OCI-LY1 (cell line): Measurements from ENCODE around the gene GYPA.
"Not testable (repeated sequence)": the region's sequence is repeated elsewhere in the genome, so short reads cannot be mapped to it uniquely, and the experiment has no call there.

Source experiments
- EZH2 ChIP-seq: fragments of 200-600 bp; sonication (generic), shearing (Covaris generic); IDR thresholded peaks from 2 replicates; pipeline ENCODE4 v1.8.0; 2017; ENCODE audit warnings: borderline replicate concordance, mixed run types, mild to moderate bottlenecking, antibody characterized with exemption, low read length, moderate library complexity, mixed read lengths
- TF ChIP-seq, protein P1 (sequence below): fragments of 200-600 bp; sonication (generic), shearing (Covaris generic); IDR thresholded peaks from 2 replicates; pipeline ENCODE4 v1.5.1; 2017; ENCODE audit warnings: mild to moderate bottlenecking, antibody characterized with exemption, low read length, moderate library complexity, mixed read lengths

DNA sequence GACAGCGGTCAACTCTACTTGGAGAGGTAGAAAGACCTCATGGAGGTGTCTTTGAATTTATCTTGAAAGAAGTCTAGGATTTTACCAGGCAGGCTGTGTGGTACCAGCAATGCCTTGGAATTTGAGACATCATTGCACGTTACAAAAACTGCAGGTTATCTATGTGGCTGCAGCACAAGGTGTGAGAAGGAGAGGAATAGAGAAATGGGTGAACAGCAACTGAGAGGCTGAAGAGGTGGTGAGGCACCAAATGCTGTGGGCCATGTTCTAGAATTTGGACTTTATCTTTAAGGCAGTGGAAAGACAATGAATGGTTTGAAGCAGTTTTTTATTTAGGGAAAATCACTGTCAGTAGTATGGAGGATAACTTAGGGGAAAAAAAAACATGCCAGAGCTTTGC lies 15.4 kb downstream of the GYPA start:
- TF ChIP-seq, protein P1, sequence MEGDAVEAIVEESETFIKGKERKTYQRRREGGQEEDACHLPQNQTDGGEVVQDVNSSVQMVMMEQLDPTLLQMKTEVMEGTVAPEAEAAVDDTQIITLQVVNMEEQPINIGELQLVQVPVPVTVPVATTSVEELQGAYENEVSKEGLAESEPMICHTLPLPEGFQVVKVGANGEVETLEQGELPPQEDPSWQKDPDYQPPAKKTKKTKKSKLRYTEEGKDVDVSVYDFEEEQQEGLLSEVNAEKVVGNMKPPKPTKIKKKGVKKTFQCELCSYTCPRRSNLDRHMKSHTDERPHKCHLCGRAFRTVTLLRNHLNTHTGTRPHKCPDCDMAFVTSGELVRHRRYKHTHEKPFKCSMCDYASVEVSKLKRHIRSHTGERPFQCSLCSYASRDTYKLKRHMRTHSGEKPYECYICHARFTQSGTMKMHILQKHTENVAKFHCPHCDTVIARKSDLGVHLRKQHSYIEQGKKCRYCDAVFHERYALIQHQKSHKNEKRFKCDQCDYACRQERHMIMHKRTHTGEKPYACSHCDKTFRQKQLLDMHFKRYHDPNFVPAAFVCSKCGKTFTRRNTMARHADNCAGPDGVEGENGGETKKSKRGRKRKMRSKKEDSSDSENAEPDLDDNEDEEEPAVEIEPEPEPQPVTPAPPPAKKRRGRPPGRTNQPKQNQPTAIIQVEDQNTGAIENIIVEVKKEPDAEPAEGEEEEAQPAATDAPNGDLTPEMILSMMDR = not testable (repeated sequence)
- TF ChIP-seq EZH2 = not testable (repeated sequence)
